Activated naive CD8-positive, alpha-beta T cell (primary cell): ENCODE data around the gene FAM171A2.

Source experiments
- H3K27ac Mint-ChIP-seq: one replicate; pipeline ENCODE4 v1.8.0; 2021; ENCODE audit warnings: mixed read lengths
- H3K27me3 Mint-ChIP-seq: one replicate; pipeline ENCODE4 v1.8.0; 2021; ENCODE audit warnings: mixed read lengths
- H3K36me3 Mint-ChIP-seq: one replicate; pipeline ENCODE4 v1.8.0; 2021; ENCODE audit warnings: mixed read lengths
- H3K4me1 Mint-ChIP-seq: one replicate; pipeline ENCODE4 v1.8.0; 2021; ENCODE audit warnings: low read depth, mixed read lengths
- H3K4me3 Mint-ChIP-seq: one replicate; pipeline ENCODE4 v1.8.0; 2021; ENCODE audit warnings: mild to moderate bottlenecking, mixed read lengths
- H3K9me3 Mint-ChIP-seq: one replicate; pipeline ENCODE4 v1.8.0; 2021; ENCODE audit warnings: low read depth, mixed read lengths

Gene FAM171A2

DNA sequence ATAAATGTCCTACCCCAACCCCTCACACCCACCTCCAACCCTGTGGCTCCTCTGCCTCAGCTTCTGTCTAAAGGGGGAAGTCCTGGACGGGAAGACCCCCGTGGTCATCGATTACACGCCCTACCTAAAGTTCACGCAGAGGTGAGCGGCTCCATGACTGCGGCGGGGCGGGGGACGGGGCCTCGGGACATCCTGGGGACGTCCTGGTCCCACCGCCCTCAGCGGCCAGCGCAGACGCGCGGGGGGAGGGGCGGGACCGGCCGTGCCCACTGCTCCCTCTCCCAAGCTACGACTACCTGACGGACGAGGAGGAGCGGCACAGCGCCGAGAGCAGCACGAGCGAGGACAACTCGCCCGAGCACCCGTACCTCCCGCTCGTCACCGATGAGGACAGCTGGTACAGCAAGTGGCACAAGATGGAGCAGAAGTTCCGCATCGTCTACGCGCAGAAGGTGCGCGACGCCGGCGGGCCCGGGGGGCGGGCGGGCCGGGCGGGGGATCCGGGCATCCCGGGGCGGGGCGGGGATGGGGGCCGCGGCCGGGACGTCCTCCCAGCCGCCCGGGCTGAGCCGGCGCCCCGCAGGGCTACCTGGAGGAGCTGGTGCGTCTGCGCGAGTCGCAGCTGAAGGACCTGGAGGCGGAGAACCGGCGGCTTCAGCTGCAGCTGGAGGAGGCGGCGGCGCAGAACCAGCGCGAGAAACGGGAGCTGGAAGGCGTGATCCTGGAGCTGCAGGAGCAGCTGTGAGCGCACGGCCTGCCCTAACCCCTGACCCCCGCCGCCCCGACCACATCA lies 48.6 kb downstream of the FAM171A2 start:
- Mint-ChIP-seq H3K27ac (no peak overlapping the region), H3K27me3 (peaks cover 19% of the 10 kb centered on the region), H3K4me3 (peak overlapping the region; percentile 81), H3K4me1 (peaks cover 18% of the 10 kb centered on the region), H3K36me3 (peaks cover 2% of the 10 kb centered on the region), H3K9me3 (no peaks in the 10 kb centered on the region)

DNA sequence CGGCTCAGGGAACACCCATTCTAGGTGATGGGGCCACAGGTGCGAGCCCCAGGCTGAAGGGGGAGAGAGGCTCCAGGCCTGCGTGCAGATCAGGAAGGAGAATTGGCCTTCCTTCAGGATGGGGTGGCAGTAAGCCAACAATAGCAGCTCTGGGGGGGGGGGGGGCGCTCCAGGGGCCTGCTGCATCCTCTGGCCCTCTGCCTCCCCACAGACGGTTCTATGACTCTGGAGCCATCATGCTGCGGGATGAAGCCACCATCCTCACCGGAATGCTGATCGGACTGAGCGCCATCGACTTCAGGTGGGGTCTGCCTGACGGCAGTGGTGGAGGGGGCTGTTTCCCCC lies 49.2 kb downstream of the FAM171A2 start:
- Mint-ChIP-seq H3K4me3 (peak overlapping the region; percentile 71), H3K27ac (no peak overlapping the region), H3K27me3 (peaks cover 19% of the 10 kb centered on the region), H3K4me1 (peaks cover 22% of the 10 kb centered on the region), H3K9me3 (no peaks in the 10 kb centered on the region), H3K36me3 (peaks cover 2% of the 10 kb centered on the region)

DNA sequence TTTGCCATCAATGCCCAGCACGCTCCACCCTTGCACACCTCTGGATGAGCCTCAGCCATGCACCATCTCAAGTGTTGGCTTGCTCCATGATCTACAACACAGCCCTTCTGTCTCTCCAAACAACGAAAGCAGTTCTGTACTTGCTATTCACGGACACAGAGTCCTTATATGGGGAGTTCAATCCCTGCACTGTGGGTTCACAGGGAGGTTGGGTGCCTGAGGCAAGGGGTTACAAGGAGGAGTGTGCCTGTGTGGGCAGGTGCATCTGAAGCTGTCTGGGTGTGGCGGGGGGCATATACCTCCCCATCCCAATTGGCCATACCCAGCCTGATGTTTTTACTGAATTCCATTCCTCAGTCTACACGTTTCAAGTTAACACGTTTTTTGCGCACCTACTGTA lies 49.6 kb downstream of the FAM171A2 start:
- peaks cover 2% of the 10 kb centered on the region for H3K36me3 Mint-ChIP-seq
- H3K4me1 Mint-ChIP-seq: peaks cover 23% of the 10 kb centered on the region
- H3K27me3 Mint-ChIP-seq: peaks cover 19% of the 10 kb centered on the region
- H3K4me3 Mint-ChIP-seq: peak overlapping the region; percentile 71
- no peaks in the 10 kb centered on the region for H3K9me3 Mint-ChIP-seq
- H3K27ac Mint-ChIP-seq: no peak overlapping the region

DNA sequence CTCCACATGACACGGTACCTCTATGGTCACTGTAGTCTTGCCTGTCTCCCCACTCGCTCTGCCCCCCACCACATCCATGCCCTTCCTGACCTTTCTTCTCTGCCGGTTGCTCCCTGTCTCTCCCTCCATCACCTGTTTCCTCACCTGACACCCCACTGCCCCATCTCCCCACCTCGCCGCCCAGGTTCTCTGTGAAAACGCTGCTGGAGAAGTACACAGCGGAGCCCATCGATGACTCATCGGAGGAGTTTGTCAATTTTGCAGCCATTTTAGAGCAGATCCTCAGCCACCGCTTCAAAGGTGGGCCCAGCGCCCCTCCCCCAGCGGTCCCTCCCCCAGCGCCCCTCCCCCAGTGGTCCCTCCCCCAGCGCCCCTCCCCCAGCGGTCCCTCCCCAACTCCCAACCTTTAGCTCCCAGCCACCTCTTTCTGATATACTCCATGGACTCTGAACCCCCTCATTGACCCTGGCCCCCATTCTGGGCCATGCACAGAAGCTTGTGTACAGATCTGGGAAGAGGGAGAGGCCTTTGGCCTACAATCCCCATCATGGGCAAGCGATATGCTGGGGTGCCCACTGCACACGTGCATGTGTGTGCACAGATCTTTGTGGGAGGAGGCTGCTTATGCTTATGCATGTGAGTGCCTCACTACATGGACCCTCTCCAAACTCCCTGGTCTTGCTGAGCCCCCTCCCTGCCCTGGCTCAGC lies 51.1 kb downstream of the FAM171A2 start:
- H3K4me3 Mint-ChIP-seq: no peak overlapping the region
- H3K4me1 Mint-ChIP-seq: peaks cover 27% of the 10 kb centered on the region
- no peaks in the 10 kb centered on the region for H3K9me3 Mint-ChIP-seq
- H3K36me3 Mint-ChIP-seq: peaks cover 2% of the 10 kb centered on the region
- H3K27ac Mint-ChIP-seq: no peak overlapping the region
- H3K27me3 Mint-ChIP-seq: peaks cover 18% of the 10 kb centered on the region

DNA sequence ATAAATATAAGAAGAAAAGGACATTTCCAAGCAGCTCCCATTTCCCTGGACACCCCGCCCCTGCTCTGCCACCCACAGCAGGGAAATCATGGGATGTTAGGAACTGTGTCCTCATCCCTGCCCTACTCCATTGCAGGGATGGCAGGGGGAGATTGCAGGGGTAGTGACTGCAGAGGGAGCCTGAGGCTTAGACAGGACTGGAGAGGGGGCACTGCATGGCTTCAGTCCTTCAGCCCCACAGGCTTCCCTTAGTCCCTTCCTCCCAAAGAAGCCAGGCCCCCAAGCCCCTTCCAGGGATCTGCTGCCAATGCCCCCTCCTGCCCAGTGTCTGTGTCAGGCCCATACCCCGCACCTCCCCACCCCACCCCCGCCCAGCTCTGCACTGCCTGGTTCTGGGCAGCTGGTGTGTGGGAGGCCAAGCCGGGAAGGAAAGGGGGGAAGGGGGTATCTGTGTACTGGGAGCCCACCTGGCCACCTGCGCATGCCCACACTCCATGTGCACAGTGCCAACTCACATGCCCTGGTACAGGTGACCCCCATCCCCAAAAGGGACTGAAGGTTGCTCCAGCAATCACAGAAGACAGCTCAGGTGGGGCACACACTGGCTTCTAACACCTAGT lies 52.0 kb downstream of the FAM171A2 start:
- no peaks in the 10 kb centered on the region for H3K9me3 Mint-ChIP-seq
- H3K4me1 Mint-ChIP-seq: peaks cover 27% of the 10 kb centered on the region
- peaks cover 18% of the 10 kb centered on the region for H3K27me3 Mint-ChIP-seq
- peaks cover 2% of the 10 kb centered on the region for H3K36me3 Mint-ChIP-seq
- no peak overlapping the region for H3K4me3 Mint-ChIP-seq
- H3K27ac Mint-ChIP-seq: no peak overlapping the region

DNA sequence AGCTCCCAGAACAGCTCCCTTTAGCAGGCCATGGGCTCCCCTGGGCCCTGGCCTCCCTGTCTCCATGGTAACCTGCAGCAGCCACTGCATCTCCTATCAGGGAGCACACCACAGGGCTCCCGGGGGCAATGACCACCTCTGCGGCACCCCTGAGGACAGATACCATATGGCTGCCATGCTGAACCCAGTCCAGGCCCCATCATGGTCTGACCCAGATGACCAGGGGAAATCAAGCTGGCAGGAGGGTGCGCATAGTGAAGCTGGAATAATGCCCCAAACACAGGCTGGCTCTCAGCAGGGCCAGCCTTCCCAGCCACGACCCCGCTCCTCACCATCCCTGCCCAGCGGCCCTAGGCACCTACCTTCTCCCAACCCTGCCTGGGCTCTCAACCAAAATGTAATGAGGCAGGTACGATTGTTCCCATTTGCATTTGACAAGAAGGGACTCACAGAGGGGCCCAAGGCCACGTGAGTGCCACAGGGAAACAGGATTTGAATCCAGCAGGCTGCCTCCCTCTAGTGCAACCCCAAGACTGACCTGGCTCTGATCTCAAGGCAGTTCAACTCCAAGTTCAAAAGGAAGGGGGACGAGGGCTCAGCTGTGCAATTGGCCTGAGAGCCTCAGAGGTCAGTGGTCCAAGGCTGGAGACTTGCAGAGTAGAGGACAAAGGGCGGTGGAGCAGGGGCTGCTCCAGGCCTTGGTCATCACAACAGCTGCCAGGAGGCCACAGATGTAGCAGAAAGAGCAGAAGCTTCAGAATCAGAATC lies 52.9 kb downstream of the FAM171A2 start:
- H3K4me1 Mint-ChIP-seq: peaks cover 21% of the 10 kb centered on the region
- no peak overlapping the region for H3K27ac Mint-ChIP-seq
- H3K9me3 Mint-ChIP-seq: no peaks in the 10 kb centered on the region
- peaks cover 2% of the 10 kb centered on the region for H3K36me3 Mint-ChIP-seq
- no peak overlapping the region for H3K4me3 Mint-ChIP-seq
- peaks cover 15% of the 10 kb centered on the region for H3K27me3 Mint-ChIP-seq

DNA sequence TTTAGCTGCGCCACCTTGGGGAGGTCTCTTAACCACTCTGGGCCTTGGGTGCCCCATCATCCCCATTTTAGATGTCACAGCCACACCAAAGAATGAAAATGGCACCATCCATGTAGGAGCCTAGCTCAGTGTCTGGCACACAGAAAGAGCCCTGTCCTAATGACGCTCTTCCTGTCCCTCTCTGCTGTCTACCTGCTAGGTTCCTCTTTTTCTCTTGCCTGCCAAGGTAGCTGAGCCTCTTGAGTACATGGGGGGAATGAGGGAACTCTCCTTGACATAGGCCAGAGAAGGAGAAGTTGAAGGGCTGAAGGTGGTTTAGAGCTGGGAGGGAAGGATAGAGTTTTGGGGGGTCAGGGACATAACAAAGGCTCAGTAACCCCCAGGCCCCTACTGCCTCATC lies 53.5 kb downstream of the FAM171A2 start:
- Mint-ChIP-seq H3K4me1 (peaks cover 17% of the 10 kb centered on the region), H3K27ac (no peak overlapping the region), H3K9me3 (no peaks in the 10 kb centered on the region), H3K27me3 (peaks cover 12% of the 10 kb centered on the region), H3K36me3 (peaks cover 2% of the 10 kb centered on the region), H3K4me3 (peak overlapping the region; percentile 32)

DNA sequence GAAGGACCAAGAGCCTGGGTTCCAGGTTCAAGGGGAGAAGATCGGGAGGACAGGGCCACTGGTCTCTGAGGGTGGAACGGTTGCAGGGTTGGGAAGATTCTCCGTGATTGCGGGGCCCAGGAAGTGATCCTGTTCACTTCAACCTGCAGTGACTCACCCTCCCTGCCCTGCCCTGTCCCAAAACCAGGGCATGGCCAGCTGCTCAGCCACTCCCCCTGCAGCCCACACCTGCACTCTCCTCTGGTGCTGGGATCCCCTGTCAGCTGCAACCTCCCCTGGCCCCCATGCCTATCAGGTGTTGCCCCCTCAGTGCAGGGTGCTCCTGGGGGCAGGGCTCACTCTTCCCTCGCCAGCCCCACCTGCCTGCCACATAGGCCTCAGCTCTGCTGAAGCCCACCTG lies 54.2 kb downstream of the FAM171A2 start:
- H3K4me1 Mint-ChIP-seq: peaks cover 17% of the 10 kb centered on the region
- peaks cover 14% of the 10 kb centered on the region for H3K27me3 Mint-ChIP-seq
- no peak overlapping the region for H3K27ac Mint-ChIP-seq
- peaks cover 2% of the 10 kb centered on the region for H3K36me3 Mint-ChIP-seq
- H3K9me3 Mint-ChIP-seq: no peaks in the 10 kb centered on the region
- H3K4me3 Mint-ChIP-seq: peak overlapping the region; percentile 52

DNA sequence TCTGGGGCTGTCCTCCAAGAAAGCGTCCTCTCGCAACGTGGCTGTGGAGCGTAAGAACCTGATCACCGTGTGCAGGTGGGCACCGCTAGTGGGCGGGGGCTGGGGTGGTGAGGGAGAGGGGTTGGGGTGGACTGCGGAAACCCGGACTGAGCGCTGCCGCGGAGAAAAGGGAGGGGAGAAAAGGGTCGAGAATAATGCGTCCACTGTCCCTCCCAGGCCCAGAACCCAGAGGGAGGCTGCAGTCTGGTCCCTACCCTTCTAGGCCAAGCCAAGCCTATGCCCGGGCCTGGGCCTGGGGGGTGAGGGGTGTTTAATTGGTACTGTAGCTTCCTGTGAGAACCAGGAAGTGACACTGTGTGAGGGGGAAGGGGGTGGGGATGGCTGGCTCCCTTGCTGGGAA lies 54.8 kb downstream of the FAM171A2 start:
- H3K4me1 Mint-ChIP-seq: peaks cover 14% of the 10 kb centered on the region
- no peaks in the 10 kb centered on the region for H3K9me3 Mint-ChIP-seq
- H3K27me3 Mint-ChIP-seq: peaks cover 11% of the 10 kb centered on the region
- no peak overlapping the region for H3K27ac Mint-ChIP-seq
- H3K36me3 Mint-ChIP-seq: peaks cover under 1% of the 10 kb centered on the region
- H3K4me3 Mint-ChIP-seq: peak overlapping the region; percentile 52

DNA sequence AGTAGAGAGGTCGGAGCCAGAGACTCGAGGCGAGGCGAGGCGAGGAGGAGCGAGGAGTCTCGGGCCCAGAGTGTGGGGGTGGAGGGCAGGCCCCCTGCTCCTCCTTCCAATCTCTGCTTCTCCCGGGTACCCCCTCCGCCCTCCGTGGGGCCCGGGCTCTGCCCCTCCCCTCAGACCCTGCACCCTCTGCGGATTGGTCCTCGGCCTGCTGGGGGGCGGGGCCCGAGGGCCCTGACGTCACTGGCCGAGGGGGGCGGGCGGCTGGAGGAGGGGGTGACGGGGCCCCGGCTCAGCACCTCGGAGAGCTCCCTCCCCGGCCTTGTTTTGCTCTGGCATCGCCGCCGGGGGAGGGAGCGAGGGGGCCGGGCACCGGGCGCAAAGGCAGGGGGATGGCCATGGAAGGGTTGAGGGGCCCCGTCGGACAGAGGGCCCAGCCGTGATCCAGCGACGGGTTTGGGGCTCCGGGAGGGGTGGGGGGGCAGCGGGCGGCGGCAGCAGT lies 55.3 kb downstream of the FAM171A2 start, which contains the start of gene RUNDC3A:
Gene RUNDC3A, plus strand, starts transcription at position 282 of the 499 bp plus-strand sequence. CDS start 232 bp downstream, outside the sequence.
- Mint-ChIP-seq H3K36me3 (no peaks in the 10 kb centered on the region), H3K27ac (no peak within 1 kb of the TSS), H3K4me3 (peak within 1 kb of the TSS; percentile 62), H3K27me3 (peaks cover 12% of the 10 kb centered on the region), H3K4me1 (peaks cover 14% of the 10 kb centered on the region), H3K9me3 (no peaks in the 10 kb centered on the region)

DNA sequence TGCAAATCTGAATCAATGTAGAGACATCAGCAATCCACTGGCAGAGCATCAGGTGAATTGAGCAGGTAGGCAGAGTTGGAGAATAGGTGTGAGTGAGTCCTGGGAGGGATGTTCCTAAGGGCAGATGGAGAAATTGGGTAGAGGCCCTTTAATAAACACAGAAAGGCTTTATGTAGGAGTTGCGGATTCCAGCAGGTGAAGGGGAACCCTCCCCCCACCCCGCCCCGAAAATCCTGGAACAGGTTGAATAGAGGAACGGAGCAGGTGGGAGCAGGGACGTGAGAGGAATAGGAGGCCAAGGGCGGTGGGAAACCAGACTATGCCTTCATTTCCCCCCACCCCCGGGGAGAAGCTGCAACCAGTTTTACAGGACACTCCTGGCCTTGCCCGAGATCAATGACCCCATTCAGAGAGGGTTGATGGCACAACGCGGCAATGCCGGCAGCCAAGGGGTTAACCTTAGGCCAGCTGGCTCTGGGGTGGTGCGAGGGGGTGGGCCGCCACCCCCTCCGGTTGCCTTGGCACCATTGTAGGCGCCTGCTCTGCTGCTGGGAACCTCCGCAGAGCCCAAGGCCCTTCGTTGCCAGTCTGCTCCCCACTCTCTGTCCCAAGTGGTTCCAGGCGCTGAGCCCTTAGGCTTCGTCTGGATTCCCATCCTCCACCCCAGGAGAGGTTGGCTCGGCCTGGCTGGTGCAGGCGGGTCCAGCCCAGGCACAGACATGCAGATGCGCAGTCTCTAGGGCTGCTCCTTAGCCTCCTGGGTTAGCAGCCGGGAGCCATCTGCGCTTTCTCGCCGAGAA lies 56.1 kb downstream of the FAM171A2 start:
- H3K4me1 Mint-ChIP-seq: peaks cover 14% of the 10 kb centered on the region
- no peaks in the 10 kb centered on the region for H3K36me3 Mint-ChIP-seq
- no peak overlapping the region for H3K27ac Mint-ChIP-seq
- H3K9me3 Mint-ChIP-seq: no peaks in the 10 kb centered on the region
- peaks cover 12% of the 10 kb centered on the region for H3K27me3 Mint-ChIP-seq
- peak overlapping the region; percentile 56 for H3K4me3 Mint-ChIP-seq

DNA sequence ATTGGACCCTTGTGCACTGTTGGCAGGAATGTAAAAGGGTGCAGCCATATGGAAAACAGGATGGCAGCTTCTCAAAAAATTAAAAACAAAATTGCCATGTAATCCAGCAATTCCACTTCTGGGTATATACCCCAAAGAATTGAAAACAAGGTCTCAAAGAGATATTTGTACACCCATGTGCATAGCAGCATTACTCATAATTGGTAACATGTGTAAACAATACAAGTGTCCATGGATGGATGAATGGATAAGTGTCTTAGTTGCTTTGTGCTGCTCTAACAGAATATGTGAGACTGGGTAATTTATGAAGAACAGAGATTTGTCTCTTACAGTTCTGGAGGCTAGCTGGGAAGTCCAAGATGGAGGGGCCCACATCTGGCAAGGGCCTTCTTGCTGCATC lies 59.0 kb downstream of the FAM171A2 start:
- Mint-ChIP-seq H3K9me3 (no peaks in the 10 kb centered on the region), H3K27ac (no peak overlapping the region), H3K4me3 (no peak overlapping the region), H3K27me3 (peaks cover 14% of the 10 kb centered on the region), H3K4me1 (peaks cover 10% of the 10 kb centered on the region), H3K36me3 (no peaks in the 10 kb centered on the region)
